ENCODE measurements around the gene KIRREL3. TPM values are rescaled to one million over a fixed set of nuclear protein-coding genes. Genes with fewer than 3 reads are reported as not detected.

The KIRREL3 gene
- total and polyA plus RNA-seq, 2 of the 8 experiments (the other 6 are each of a cell fraction or from before 2014, with no cell fraction given), result 0.29 to 0.32 TPM

DNA sequence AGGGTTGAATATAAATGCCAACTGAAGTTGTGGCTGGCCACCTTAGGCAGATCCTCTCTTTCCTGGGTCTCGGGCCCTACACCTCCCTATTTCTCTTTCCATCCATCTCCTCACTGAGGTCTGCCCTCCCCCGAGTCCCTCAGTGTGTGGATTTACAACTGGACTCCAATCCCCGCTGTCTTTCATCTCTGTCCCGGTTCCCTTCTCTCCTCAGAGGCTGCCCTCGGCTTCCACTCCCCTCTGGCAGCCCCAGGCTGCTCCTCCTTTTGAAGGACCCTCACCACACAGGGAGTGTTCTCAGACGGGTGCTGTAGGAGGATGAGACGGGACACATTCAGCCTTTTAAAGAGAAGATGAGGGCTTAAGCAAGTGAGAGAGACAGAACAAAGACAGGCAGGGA, 478.0 kb downstream of the KIRREL3 start:
- H4K5ac ChIP-seq (ENCODE audit: insufficient read length, low read depth, low read length), result no peak overlapping the region
- H4K8ac ChIP-seq (ENCODE audit: extremely low read depth, insufficient read depth, low read length), result no peak overlapping the region
- no peaks in the 10 kb centered on the region for H3K23me2 ChIP-seq (ENCODE audit: low read depth, low read length)
- no peak for TF ChIP-seq NRF1 (IDR thresholded peaks at IDR 0.05; ENCODE audit: low read depth, low read length)
- TF ChIP-seq, protein P1, sequence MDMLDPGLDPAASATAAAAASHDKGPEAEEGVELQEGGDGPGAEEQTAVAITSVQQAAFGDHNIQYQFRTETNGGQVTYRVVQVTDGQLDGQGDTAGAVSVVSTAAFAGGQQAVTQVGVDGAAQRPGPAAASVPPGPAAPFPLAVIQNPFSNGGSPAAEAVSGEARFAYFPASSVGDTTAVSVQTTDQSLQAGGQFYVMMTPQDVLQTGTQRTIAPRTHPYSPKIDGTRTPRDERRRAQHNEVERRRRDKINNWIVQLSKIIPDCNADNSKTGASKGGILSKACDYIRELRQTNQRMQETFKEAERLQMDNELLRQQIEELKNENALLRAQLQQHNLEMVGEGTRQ (IDR thresholded peaks at IDR 0.05; ENCODE audit: low read length), result no peak
- no peak for TF ChIP-seq POLR2AphosphoS5 (IDR thresholded peaks at IDR 0.05; ENCODE audit: low read depth, low read length)
- TF ChIP-seq JUN (IDR thresholded peaks at IDR 0.05; ENCODE audit: low read depth, low read length), result no peak
- TF ChIP-seq CHD2 (IDR thresholded peaks at IDR 0.05; ENCODE audit: low read length), result no peak
- no peak for TF ChIP-seq KDM1A (IDR thresholded peaks at IDR 0.05; ENCODE audit: borderline replicate concordance, low read length)
- no peak for TF ChIP-seq ASH2L (IDR thresholded peaks at IDR 0.05; ENCODE audit: low read length)
- TF ChIP-seq NANOG (IDR thresholded peaks at IDR 0.05; ENCODE audit: insufficient read depth, low read depth, low read length, poor library complexity, severe bottlenecking), result no peak
- TF ChIP-seq RFX5 (IDR thresholded peaks at IDR 0.05; ENCODE audit: borderline replicate concordance, low read depth, low read length), result no peak
- CTCF ChIA-PET (ENCODE audit: partially characterized antibody), result interaction anchor here (1.1 to 2.2 kb wide), 2 partner anchors 10 to 41 kb away, joined by 3 to 9 read pairs; no protein-coding TSS in a partner anchor
- POLR2A ChIA-PET (ENCODE audit: partially characterized antibody), result no interaction called here
- no peak overlapping the region for H4K91ac ChIP-seq (replicated peaks; ENCODE audit: insufficient read length, low read length)
- DNase-seq (ENCODE audit: low read depth in 1 of 2, low spot score in 2 of 2) (no peak), FAIRE-seq (no peak)
- no peak overlapping the region for H2BK20ac ChIP-seq (ENCODE audit: low read length)
- no peak overlapping the region for H2AK5ac ChIP-seq (ENCODE audit: low read depth, low read length)
- no peak overlapping the region for H2BK15ac ChIP-seq (ENCODE audit: low read length)
- no peaks in the 10 kb centered on the region for H3K9me3 ChIP-seq (ENCODE audit: insufficient read depth in 2 of 2, low read depth in 1 of 2, low read length in 1 of 2)
- no peaks in the 10 kb centered on the region for H3K27me3 ChIP-seq (replicated peaks in 1 of 4; ENCODE audit: control insufficient read depth in 3 of 4, extremely low read depth in 1 of 4, insufficient read depth in 3 of 4, low read length in 3 of 4)
- H2BK120ac ChIP-seq (replicated peaks; ENCODE audit: low read depth, low read length), result no peak overlapping the region
- no peak overlapping the region for H2AFZ ChIP-seq (ENCODE audit: low read length)
- no peak overlapping the region for H3K4ac ChIP-seq (replicated peaks; ENCODE audit: insufficient read length, low read depth, low read length)
- H3K18ac ChIP-seq (ENCODE audit: extremely low read depth, low read length), result no peak overlapping the region
- no peaks in the 10 kb centered on the region; a peak in 1 of 7 replicates for H3K4me1 ChIP-seq (replicated peaks in 1 of 4; ENCODE audit: control insufficient read depth in 3 of 4, insufficient read depth in 4 of 4, low read length in 3 of 4)
- H3K23ac ChIP-seq (ENCODE audit: insufficient read length), result no peak overlapping the region
- no peaks in the 10 kb centered on the region for H4K20me1 ChIP-seq (replicated peaks in 1 of 2; ENCODE audit: control insufficient read depth in 1 of 2, insufficient read depth in 2 of 2, low read length in 2 of 2)
- no peak overlapping the region for H3K27ac ChIP-seq (ENCODE audit: low read depth, low read length)
- 77% methylated on average over 7 of the region's 7 CpGs; no CpG with 5 or more reads in 1 of the 2 experiments for WGBS, 2 experiments (ENCODE audit: extremely low coverage in 1 of 2, insufficient coverage in 1 of 2, insufficient read length in 1 of 2, insufficient replicate concordance in 2 of 2, low coverage in 1 of 2, low lambda C conversion rate in 2 of 2, missing lambda C conversion rate in 1 of 2)
- H3K9ac ChIP-seq (replicated peaks in 1 of 4; ENCODE audit: extremely low read depth in 1 of 4, low read depth in 3 of 4, low read length in 3 of 4), result no peak overlapping the region
- H3K4me2 ChIP-seq (ENCODE audit: insufficient read depth in 1 of 2, low read depth in 2 of 2, low read length in 2 of 2), result no peak overlapping the region
- H2BK5ac ChIP-seq (ENCODE audit: low read depth, low read length), result no peak overlapping the region
- no peak overlapping the region for H3K14ac ChIP-seq (ENCODE audit: insufficient read length)
- H3K36me3 ChIP-seq (ENCODE audit: control insufficient read depth in 2 of 4, insufficient read depth in 4 of 4, low read length in 3 of 4), result no peaks in the 10 kb centered on the region
- H3K4me3 ChIP-seq (ENCODE audit: extremely low read depth in 1 of 4, insufficient read depth in 2 of 4, low read depth in 3 of 4, low read length in 4 of 4), result no peak overlapping the region
- H3K79me1 ChIP-seq (ENCODE audit: low read depth, low read length), result no peaks in the 10 kb centered on the region
- no peak overlapping the region for H3K56ac ChIP-seq (replicated peaks; ENCODE audit: insufficient read length, low read depth, low read length)
- no peaks in the 10 kb centered on the region for H3K79me2 ChIP-seq (ENCODE audit: control insufficient read depth in 1 of 2, insufficient read depth in 2 of 2, low read length in 2 of 2)
- no peak overlapping the region for H2BK12ac ChIP-seq (ENCODE audit: low read depth, low read length)

Data from H1 (cell line).